ENCODE results near the gene DNER. TPM values are rescaled to one million over a fixed set of nuclear protein-coding genes. Genes with fewer than 3 reads are reported as not detected.
"Not testable (repeated sequence)": the region's sequence is repeated elsewhere in the genome, so short reads cannot be mapped to it uniquely, and the experiment has no call there.

DNER gene
- total and polyA plus RNA-seq, 2 experiments from 2014 or later, result 4.7 to 8.8 TPM

DNA sequence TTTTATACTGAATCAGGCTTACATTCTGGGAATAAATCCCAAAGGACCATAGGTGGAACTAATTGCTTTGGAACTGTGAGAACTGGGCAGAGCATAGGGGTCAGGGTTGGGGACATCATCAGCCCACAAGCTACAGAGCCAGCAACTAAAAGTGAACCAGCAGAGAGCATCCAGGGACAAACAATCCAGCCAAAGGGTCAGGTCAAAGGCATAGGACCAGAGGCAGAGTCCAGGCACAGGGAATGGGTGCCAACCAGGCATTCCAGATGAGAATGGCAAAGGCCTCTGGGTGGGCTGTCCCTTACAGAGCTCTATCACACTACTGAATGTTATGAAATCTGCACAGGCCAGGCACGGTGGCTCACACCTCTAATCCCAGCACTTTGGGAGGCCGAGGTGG, 12.3 kb upstream of the DNER start:
- no peaks in the 10 kb centered on the region for H4K20me1 ChIP-seq (replicated peaks; ENCODE audit: insufficient read depth)
- H3K4me2 ChIP-seq, result no peak overlapping the region
- ATAC-seq (no peak), DNase-seq (ENCODE audit: low spot score) (no peak)
- Mint-ChIP-seq H3K9me3 (no peaks in the 10 kb centered on the region), H3K4me3 (no peak overlapping the region), H3K4me1 (peaks cover 2% of the 10 kb centered on the region; the same call in 2 of the 3 replicates), H3K36me3 (ENCODE audit: low read depth) (no peaks in the 10 kb centered on the region), H3K27me3 (ENCODE audit: insufficient read depth, low read depth, poor library complexity) (no peaks in the 10 kb centered on the region), H3K27ac (no peak overlapping the region)
- no peak overlapping the region for H3K4me3 ChIP-seq
- peaks cover 6% of the 10 kb centered on the region; the same call in 1 of the 2 replicates for H3K9me2 ChIP-seq (ENCODE audit: insufficient read depth)
- TF ChIP-seq JUNB (IDR thresholded peaks at IDR 0.05; ENCODE audit: unreplicated experiment) (no peak), POLR2AphosphoS5 (IDR thresholded peaks at IDR 0.05; ENCODE audit: low read depth) (no peak), STAT1 (IDR thresholded peaks at IDR 0.05; ENCODE audit: unreplicated experiment) (no peak), NANOG (IDR thresholded peaks at IDR 0.05; ENCODE audit: borderline replicate concordance) (no peak)
- TF ChIP-seq, protein P1, sequence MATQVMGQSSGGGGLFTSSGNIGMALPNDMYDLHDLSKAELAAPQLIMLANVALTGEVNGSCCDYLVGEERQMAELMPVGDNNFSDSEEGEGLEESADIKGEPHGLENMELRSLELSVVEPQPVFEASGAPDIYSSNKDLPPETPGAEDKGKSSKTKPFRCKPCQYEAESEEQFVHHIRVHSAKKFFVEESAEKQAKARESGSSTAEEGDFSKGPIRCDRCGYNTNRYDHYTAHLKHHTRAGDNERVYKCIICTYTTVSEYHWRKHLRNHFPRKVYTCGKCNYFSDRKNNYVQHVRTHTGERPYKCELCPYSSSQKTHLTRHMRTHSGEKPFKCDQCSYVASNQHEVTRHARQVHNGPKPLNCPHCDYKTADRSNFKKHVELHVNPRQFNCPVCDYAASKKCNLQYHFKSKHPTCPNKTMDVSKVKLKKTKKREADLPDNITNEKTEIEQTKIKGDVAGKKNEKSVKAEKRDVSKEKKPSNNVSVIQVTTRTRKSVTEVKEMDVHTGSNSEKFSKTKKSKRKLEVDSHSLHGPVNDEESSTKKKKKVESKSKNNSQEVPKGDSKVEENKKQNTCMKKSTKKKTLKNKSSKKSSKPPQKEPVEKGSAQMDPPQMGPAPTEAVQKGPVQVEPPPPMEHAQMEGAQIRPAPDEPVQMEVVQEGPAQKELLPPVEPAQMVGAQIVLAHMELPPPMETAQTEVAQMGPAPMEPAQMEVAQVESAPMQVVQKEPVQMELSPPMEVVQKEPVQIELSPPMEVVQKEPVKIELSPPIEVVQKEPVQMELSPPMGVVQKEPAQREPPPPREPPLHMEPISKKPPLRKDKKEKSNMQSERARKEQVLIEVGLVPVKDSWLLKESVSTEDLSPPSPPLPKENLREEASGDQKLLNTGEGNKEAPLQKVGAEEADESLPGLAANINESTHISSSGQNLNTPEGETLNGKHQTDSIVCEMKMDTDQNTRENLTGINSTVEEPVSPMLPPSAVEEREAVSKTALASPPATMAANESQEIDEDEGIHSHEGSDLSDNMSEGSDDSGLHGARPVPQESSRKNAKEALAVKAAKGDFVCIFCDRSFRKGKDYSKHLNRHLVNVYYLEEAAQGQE (IDR thresholded peaks at IDR 0.05; ENCODE audit: unreplicated experiment), result no peak
- H3K4me1 ChIP-seq (ENCODE audit: insufficient read depth), result no peaks in the 10 kb centered on the region; the same call in 1 of the 2 replicates
- H3K79me2 ChIP-seq (replicated peaks; ENCODE audit: insufficient read depth), result no peaks in the 10 kb centered on the region
- no peaks in the 10 kb centered on the region for H3K36me3 ChIP-seq (ENCODE audit: insufficient read depth)
- no peak overlapping the region for H2AFZ ChIP-seq
- H3F3A ChIP-seq (replicated peaks; ENCODE audit: low read depth), result no peaks in the 10 kb centered on the region
- no peak overlapping the region for H3K27ac ChIP-seq (ENCODE audit: low read depth)
- H3K27me3 ChIP-seq (ENCODE audit: insufficient read depth), result no peaks in the 10 kb centered on the region

DNA sequence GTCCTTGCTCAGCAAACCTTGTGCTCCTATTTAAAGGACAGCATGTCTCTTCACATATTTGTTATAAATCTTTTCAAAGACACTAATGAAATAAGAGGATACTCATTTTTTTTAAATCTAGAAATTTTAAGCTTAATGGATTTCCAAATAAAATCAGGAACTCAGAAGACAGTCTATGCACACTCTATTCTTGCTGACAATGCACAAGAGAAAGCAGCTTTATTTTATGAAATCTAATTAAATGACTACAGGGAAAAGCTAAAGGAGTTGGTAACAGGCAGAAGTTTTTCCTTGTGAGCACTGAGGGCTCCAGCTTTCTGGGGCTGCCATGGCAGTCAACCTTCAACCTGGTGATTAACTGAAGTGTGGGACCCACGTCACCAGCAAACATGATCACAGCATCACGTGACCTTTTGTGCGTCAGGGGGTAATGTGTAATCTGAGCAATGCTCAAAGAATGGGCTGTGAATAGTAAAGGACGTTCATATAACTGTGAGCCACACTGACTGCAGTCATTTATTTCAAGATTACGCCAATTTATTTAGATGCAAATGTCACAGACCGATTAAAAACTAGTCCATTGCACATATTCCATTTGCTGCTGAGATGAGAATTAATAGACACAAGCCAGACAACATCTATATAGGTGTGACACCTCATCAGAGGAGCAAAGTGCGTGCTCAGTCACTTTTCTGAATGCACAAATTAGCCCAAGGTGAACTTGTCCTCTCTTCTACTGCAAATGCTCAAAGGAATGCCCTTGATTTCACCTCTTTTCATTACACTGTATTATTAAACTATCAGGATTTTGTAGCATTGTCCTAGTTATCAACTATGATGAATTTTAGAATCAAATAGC, 11.6 kb upstream of the DNER start:
- Mint-ChIP-seq H3K4me3 (no peak overlapping the region), H3K9me3 (no peaks in the 10 kb centered on the region), H3K36me3 (ENCODE audit: low read depth) (no peaks in the 10 kb centered on the region), H3K27me3 (ENCODE audit: insufficient read depth, low read depth, poor library complexity) (no peaks in the 10 kb centered on the region), H3K4me1 (no peaks in the 10 kb centered on the region), H3K27ac (no peak overlapping the region; the same call in 1 of the 2 replicates)
- H3K79me2 ChIP-seq (replicated peaks; ENCODE audit: insufficient read depth), result no peaks in the 10 kb centered on the region
- H3K4me2 ChIP-seq, result no peak overlapping the region
- peaks cover 6% of the 10 kb centered on the region; the same call in 1 of the 2 replicates for H3K9me2 ChIP-seq (ENCODE audit: insufficient read depth)
- H3K36me3 ChIP-seq (ENCODE audit: insufficient read depth), result no peaks in the 10 kb centered on the region
- TF ChIP-seq ZNF114 (CRISPR knock-in tag; IDR thresholded peaks at IDR 0.05) (no peak), EZH2phosphoT487 (IDR thresholded peaks at IDR 0.05; ENCODE audit: unreplicated experiment) (no peak), STAT1 (IDR thresholded peaks at IDR 0.05; ENCODE audit: unreplicated experiment) (no peak), ZNF331 (CRISPR knock-in tag; IDR thresholded peaks at IDR 0.05; ENCODE audit: low read depth) (no peak), JUNB (IDR thresholded peaks at IDR 0.05; ENCODE audit: unreplicated experiment) (no peak)
- TF ChIP-seq, protein P1 (IDR thresholded peaks at IDR 0.05; ENCODE audit: unreplicated experiment), result no peak
- TF ChIP-seq, protein P2, sequence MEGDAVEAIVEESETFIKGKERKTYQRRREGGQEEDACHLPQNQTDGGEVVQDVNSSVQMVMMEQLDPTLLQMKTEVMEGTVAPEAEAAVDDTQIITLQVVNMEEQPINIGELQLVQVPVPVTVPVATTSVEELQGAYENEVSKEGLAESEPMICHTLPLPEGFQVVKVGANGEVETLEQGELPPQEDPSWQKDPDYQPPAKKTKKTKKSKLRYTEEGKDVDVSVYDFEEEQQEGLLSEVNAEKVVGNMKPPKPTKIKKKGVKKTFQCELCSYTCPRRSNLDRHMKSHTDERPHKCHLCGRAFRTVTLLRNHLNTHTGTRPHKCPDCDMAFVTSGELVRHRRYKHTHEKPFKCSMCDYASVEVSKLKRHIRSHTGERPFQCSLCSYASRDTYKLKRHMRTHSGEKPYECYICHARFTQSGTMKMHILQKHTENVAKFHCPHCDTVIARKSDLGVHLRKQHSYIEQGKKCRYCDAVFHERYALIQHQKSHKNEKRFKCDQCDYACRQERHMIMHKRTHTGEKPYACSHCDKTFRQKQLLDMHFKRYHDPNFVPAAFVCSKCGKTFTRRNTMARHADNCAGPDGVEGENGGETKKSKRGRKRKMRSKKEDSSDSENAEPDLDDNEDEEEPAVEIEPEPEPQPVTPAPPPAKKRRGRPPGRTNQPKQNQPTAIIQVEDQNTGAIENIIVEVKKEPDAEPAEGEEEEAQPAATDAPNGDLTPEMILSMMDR (conservative IDR thresholded peaks at IDR 0.05; ENCODE audit: low read depth in 2 of 2), result no peak
- no peak overlapping the region for H3K4me3 ChIP-seq
- no peaks in the 10 kb centered on the region for H4K20me1 ChIP-seq (replicated peaks; ENCODE audit: insufficient read depth)
- H3K4me1 ChIP-seq (ENCODE audit: insufficient read depth), result no peaks in the 10 kb centered on the region
- DNase-seq (ENCODE audit: low spot score), result no peak
- no peak for ATAC-seq
- H3K27ac ChIP-seq (ENCODE audit: low read depth), result no peak overlapping the region
- no peaks in the 10 kb centered on the region for H3K27me3 ChIP-seq (ENCODE audit: insufficient read depth)
- H3F3A ChIP-seq (replicated peaks; ENCODE audit: low read depth), result no peaks in the 10 kb centered on the region
- no peak overlapping the region; the same call in 1 of the 2 replicates for H2AFZ ChIP-seq

DNA sequence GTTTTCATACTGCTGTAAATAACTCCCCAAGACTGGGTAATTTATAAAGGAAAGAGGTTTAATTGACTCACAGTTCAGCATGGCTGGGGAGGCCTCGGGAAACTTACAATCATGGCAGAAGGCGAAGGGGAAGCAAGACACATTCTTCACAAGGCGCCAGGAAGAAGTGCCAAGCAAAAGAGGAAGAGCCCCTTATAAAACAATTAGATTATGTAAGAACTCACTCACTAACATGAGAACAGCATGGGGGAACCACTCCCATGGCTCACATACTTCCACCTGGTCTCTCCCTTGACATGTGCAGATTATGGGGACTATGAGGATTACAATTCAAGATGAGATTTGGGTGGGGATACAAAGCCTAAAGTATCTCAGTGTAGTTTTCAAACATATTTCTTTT, 8.8 kb upstream of the DNER start:
- not testable (repeated sequence) for ATAC-seq; H3K9me3 Mint-ChIP-seq; H3K4me3 ChIP-seq; H2AFZ ChIP-seq; H3K4me1 ChIP-seq (ENCODE audit: insufficient read depth); H3K9me2 ChIP-seq (ENCODE audit: insufficient read depth); H3F3A ChIP-seq (replicated peaks; ENCODE audit: low read depth); H3K27ac ChIP-seq (ENCODE audit: low read depth); H3K27me3 Mint-ChIP-seq (ENCODE audit: insufficient read depth, low read depth, poor library complexity); DNase-seq (ENCODE audit: low spot score); H3K36me3 Mint-ChIP-seq (ENCODE audit: low read depth); H3K4me3 Mint-ChIP-seq; H3K4me2 ChIP-seq; H3K27ac Mint-ChIP-seq; H3K79me2 ChIP-seq (replicated peaks; ENCODE audit: insufficient read depth); H3K27me3 ChIP-seq (ENCODE audit: insufficient read depth); H4K20me1 ChIP-seq (replicated peaks; ENCODE audit: insufficient read depth); H3K36me3 ChIP-seq (ENCODE audit: insufficient read depth); H3K4me1 Mint-ChIP-seq

Data from GM23338 (cell line).